NCI-H187 treated with DMSO at 0.1 percent for 48 hours (cell line): ENCODE results near the gene ZNF607.
"Not testable (repeated sequence)": the region's sequence is repeated elsewhere in the genome, so short reads cannot be mapped to it uniquely, and the experiment has no call there.

Experiments
- DNase-seq: peaks from one replicate; lab custom pipeline; 2025; lab: John Stamatoyannopoulos, UW

The ZNF607 gene

DNA sequence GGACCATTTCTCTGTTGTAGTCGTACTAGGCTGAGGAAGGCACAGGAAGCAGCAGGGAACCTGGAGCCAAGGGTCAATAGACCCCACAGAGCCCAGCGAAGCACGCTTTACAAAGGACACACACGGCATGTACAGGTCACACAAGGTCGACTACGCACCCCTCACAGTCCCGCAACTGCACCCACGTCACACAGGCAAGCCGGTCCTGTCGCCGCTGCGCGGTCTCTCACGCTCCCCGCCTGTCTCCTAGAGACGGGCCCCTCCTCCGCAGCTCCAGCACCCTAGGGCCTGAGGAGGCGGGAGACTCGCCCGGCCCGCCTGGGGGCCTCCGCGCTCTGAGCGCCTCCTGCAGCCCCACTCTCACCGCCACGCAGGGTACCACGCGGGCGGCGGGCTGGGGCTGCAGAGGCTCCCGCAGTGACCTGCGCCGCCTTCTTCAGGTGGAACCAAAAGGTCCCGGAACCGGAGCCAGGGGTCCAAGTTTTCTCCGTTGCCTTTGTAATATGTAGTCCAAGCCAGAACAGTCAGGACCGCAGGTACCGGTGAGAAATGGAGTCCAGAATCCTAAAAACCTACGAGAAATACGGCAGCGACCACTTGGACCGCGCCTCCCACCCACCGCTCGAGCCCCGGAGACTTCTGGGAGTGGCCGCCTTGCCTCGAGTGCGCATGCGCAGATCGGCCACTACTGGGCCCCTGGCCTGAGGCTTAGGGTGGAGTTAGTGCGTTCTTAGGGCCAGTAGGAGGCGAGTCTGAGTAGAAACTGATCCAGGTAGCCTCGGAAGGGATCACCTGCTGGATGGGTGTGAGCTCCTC is at the start of gene ZNF607:
Gene ZNF607, minus strand, starts transcription at position 651 of the 816 bp plus-strand sequence. CDS start 8,143 bp downstream, outside the sequence.
- peak; percentile 95 for DNase-seq

DNA sequence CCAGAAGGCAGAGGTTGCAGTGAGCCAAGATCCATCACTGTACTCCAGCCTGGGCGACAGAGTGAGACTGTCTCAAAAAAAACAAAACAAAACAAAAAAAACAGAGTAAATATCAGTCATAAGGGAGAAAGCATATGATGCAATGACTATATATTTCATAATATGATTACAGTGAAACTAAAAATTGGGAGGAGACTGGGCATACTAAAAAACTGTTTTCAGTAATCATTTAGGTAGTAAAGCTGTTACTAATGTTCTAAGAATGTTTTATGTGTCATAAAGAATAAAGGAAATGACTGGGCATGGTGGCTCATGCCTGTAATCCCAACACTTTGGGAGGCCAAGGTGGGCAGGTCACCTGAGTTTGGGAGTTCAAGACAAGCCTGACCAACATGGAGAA is 43.9 kb upstream of the ZNF607 start:
- DNase-seq = no peak

- DNase-seq = not testable (repeated sequence)
Observed at GRCh38 chr19:37757683-37758082, 38.1 kb upstream of the ZNF607 start.

GRCh38 chr19:37738371-37738770 is 18.8 kb upstream of the ZNF607 start:
- no peak for DNase-seq

- no peak for DNase-seq
Observed at GRCh38 chr19:37725181-37725580, 5.6 kb upstream of the ZNF607 start.

GRCh38 chr19:37719927-37720265 is 335 bp upstream of the ZNF607 start:
- DNase-seq = no peak

DNA sequence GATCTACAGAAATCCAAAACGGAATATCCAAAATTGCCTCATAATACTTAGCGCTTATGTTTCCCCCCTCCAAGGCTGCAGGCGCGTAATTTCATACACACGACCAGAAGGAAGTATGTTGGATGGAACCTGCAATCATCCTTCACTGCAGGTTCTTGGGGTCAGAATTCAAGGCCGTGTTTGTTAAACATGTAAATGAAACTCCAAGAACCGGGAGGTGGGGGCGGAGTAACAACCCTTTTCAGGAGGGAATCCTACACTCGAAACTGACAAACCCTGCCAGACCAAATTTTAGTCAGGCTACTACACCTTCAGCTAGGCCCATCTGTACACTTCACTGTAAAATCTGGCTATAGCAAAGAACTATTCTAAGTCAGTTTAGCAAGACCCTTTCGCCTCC is 1.3 kb downstream of the ZNF607 start:
- DNase-seq = no peak

DNA sequence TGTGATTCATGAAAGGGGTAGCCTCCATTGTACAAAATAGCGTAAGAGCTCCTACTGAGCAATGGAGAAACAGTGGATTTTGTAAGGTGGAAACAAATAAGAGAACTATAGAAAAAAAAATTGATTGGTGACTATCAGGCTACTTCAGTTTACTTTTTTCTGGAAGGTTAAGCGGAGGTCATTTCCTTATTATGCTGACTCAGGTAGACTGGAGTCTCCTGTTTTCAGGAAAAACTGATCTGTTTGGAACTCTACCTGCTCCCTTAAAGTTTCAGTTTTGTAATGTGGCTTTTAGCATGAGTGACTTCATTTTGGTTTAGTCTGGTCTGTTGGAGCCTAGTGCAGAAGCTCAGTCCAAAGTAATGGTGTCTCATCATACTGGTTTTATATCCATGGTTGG is 3.4 kb downstream of the ZNF607 start:
- no peak for DNase-seq

DNA sequence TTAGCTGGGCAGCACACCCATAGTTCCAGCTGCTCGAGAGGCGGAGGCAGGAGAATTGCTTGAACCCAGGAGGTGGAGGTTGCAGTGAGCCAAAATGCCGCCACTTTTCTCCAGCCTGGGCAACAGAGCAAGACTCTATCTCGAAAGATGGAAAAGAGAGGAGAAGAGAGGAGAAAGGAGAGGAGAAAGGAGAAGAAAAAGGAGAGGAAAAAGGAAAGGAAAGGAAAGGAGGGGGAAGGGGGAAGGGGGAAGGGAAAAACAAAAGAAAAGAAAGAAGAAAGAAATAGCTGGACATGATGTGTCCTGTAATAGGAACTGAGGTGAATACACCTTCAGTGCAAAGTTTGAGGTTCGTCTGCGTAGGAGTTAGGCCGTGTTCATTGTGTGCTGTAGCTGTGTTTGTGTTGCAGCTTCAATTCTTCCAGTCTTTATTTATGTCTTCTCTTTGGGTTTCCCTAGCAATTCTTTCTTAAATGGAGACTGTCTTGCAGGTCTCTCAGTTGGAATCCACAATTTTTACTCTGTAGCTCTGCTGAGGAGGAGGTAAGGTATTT is 13.4 kb downstream of the ZNF607 start:
- no peak for DNase-seq

DNA sequence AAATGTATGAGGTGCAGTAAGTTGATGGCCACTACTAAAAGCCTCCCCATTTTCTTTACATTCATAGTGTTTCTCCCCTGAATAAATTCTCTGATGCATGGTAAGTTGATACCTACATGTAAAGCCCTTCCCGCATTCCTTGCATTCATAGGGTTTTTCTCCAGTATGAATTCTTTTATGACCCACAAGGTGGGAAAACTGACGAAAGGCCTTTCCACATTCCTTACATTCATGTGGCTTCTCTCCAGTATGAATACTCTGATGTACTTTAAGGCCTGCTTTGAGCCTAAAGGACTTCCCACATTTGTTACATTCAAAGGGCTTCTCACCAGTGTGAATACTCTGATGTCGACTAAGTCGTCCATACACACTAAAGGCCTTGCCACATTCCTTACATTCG is 20.5 kb downstream of the ZNF607 start:
- DNase-seq = no peak

- DNase-seq = no peak
Observed at GRCh38 chr19:37698216-37698615, 21.3 kb downstream of the ZNF607 start.

DNA sequence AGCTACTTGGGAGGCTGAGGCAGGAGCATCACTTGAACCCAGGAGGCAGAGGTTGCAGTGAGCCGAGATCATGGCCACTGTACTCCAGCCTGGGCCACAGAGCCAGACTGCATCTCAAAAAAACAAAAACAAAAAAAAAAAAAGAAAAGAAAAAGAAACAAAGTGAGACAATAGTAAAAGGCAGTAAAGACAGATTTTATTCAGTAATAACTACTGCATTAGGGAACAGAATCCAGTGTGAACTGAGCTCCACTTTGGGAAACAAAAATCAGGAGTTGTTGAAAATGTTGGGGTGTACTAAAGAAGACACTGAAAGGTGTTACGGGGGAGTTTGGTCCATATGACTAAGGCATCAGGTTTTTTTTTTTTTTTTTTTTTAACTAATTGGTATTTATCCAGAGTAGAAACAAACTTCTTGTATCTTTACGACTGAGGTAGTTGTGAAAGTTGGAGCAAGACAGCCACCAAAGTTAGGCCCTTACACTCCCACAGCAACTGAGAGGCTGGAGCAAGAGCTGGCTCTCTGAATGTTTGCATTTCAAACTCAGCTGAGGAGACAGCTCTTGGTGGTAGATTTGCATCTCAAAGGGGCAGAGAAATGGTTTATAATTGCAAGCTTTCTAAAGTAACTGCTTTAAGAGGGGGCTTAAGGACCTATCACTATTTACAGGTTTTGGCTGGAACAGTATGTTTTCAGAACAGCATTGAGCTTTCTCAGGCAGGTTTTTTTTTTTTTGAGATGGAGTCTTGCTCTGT is 24.2 kb downstream of the ZNF607 start:
- DNase-seq = no peak

DNA sequence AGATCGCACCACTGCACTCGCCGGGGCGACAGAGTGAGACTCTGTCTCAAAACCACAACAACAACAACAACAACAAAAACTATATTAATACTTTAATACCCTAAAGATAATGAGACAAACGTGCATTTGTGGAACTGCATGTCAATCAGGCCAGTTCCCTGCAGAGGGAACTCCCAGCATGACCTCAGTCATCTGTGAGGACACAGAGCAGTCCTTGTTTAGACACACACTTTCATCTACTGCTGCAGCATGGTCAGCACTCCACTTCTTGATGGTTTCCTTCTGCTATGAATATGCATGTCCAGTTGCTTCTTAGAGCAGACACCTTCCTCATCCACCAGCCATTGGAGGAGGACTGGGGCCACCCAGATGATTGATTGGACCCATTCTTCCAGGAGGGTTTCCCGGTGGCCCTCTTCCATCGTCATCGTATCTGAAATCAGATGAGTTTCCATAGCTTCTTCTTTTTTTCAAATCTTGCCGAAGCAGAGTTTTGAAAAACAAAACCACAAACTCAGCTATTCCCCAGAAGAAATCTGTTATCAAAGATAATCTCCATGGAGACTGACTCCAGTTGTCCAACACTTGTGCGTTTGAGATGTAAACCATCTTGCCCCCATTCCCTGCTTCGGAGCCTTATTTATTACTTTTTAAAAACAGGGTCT is 26.5 kb downstream of the ZNF607 start:
- DNase-seq = no peak

DNA sequence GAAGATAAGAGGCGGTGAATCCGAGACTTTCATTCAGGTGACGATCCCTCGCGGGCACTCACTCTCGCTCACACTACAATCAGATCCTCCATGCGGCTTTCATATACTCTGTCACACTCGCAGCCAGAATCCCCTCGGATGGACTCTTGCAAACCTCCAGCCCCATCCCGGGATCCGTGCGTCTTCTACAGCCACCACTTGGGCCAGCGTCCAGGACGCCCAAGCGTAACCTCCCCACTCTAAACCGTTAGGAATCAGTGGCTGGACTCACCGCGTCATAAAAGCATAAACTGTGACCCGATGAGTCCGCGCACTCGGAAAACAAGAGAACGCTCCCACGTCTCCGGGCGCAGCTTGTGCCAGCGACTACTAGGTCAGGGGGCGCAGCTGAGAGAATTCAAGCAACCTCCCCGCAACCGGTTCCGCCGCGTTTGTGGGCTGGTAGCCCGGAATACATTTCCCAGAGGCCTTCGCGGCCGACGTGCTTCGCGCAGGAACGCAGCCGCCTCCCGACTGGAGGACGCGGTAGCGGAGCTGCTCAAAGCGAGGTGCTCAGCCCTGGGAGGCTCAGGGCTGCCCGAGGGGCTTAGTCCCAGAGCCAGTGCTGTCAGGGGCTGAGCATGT is 27.6 kb downstream of the ZNF607 start:
- no peak for DNase-seq

GRCh38 chr19:37683520-37683919 is 36.0 kb downstream of the ZNF607 start:
- no peak for DNase-seq

DNA sequence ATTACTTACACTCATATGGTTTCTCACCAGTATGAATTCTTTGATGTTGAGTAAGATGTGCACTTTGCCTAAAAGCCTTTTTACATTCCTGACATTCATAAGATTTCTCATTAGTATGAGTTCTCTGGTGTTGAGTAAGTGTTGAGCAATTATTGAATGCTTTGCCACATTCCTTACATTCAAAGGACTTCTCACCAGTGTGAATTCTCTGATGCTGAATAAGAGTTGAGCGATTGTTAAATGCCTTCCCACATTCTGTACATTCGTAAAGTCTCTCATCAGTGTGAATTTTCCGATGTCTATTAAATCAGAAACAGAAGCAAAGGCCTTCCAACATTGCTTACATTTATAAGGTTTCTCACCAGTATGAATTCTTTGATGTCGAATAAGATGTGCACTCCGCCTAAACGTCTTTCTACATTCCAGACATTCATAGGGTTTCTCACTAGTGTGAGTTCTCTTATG is 50.1 kb downstream of the ZNF607 start:
- no peak for DNase-seq

- not testable (repeated sequence) for DNase-seq
Observed at GRCh38 chr19:37657157-37657556, 62.4 kb downstream of the ZNF607 start.

DNA sequence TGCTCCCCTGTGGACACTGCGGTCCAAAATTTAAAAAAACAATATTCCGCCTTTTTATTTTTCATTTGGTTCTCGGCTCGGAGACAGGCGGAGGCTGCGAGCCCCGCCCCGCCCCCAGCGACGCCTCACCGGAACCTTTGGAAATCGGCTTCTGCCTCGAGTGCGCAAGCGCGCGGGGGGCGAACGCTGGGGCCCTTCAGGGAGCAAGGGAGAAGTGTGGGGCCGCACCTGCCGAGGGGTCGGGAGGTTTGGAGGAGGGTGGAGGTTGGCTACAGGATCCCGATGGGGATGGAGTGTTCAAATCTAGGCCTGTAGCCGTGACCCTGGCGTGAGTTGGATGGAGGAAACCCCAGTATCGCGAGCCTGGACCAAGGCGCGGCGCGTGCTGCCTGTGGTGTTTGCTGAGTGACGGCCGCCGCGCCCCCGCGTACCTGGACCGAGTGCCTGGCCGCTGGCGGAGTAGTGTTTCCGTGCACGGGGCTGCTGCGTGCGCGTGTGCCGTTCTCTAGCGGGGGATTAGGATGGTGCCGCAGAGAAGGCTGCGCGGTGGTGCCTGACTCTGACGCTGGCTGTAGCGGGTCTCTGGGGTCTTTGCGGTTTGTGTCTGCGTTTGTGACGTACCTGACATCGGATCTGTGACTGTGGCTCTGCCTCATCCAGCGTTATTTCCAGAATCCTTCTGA is 63.7 kb downstream of the ZNF607 start:
- peak; percentile 68 for DNase-seq

GRCh38 chr19:37655301-37655688 is 64.3 kb downstream of the ZNF607 start, which contains the start of gene ZFP30:
TSS of gene ZFP30 (minus strand) at chr19:37655465. CDS start at chr19:37647822, 7,643 bp downstream.
- DNase-seq = peak; percentile 47

GRCh38 chr19:37654629-37655300 is 64.8 kb downstream of the ZNF607 start:
- peak; percentile 36 for DNase-seq

GRCh38 chr19:37654118-37654517 is 65.4 kb downstream of the ZNF607 start:
- DNase-seq = peak; percentile 36
